Endothelial cell of umbilical vein (primary cell): ENCODE measurements around the gene SERPINA1. TPM values are rescaled to one million over a fixed set of nuclear protein-coding genes. Genes with fewer than 3 reads are reported as not detected.

ENCODE experiments used
- BruUV-seq: library from RNA; stranded (reverse); fragments of 400-500 nt; replicated peaks from 2 replicates; lab custom pipeline; 2021; lab: Mats Ljungman, UMichigan
- CTCF ChIA-PET: fragments of 300-600, 350-600 bp; sonication (Branson Sonifier 250); formaldehyde crosslinking; loops from one replicate; lab custom pipeline; 2021; ENCODE audit warnings: antibody characterized with exemption, inconsistent platforms; lab: Charles Lee
- POLR2A ChIA-PET: fragments of 300-600, 350-600 bp; sonication (Branson Sonifier 250); formaldehyde crosslinking; loops from one replicate; lab custom pipeline; 2021; ENCODE audit warnings: antibody characterized with exemption, inconsistent platforms; lab: Charles Lee
- DNase-seq: peaks from one replicate; pipeline ENCODE4 v3.0.0-alpha.2; 2011; ENCODE audit warnings: low read depth, low spot score
- FAIRE-seq: peaks from 2 replicates; lab custom pipeline; 2011; peaks lifted over from hg19 to GRCh38; lab: Jason Lieb, UNC
- H2AFZ ChIP-seq: 2 replicates; pipeline ENCODE4 v1.6.0; 2012; ENCODE audit warnings: low read depth, low read length, control low read depth, inconsistent platforms
- H3K27ac ChIP-seq: 2 replicates; pipeline ENCODE4 v1.5.1; 2011; ENCODE audit warnings: low read depth, mild to moderate bottlenecking, control low read depth, low read length, moderate library complexity; ENCODE audit not compliant: insufficient read depth
- H3K27me3 ChIP-seq, 2 experiments: 2 replicates each; pipeline versions ENCODE4 v1.6.0 to v1.6.1; 2011; ENCODE audit warnings: low read length in 2 of 2, mixed read lengths in 1 of 2; ENCODE audit not compliant: control insufficient read depth in 2 of 2, insufficient read depth in 2 of 2
- H3K36me3 ChIP-seq, 2 experiments: 2 replicates in 1 of 2; 3 replicates in 1 of 2; pipeline ENCODE4 v1.5.1; 2011; ENCODE audit warnings: low read length in 2 of 2, mild to moderate bottlenecking in 1 of 2, moderate library complexity in 1 of 2; ENCODE audit not compliant: control insufficient read depth in 2 of 2, insufficient read depth in 2 of 2; ENCODE audit errors: extremely low read depth in 1 of 2
- H3K4me1 ChIP-seq: 3 replicates; pipeline ENCODE4 v1.5.1; 2011; ENCODE audit warnings: mild to moderate bottlenecking, low read length; ENCODE audit not compliant: control insufficient read depth, insufficient read depth; ENCODE audit errors: extremely low read depth
- H3K4me2 ChIP-seq: 2 replicates; pipeline ENCODE4 v1.6.1; 2011; ENCODE audit warnings: low read length, control low read depth, mixed read lengths; ENCODE audit not compliant: insufficient read depth
- H3K4me3 ChIP-seq, 3 experiments: fragments of 200-600 bp in 1 of 3; sonication (generic), shearing (Covaris generic) in 1 of 3; replicated peaks in 1 of 3; 2 replicates each; pipeline ENCODE4 v1.5.1; 2011 to 2016; ENCODE audit warnings: control low read depth in 3 of 3, low read length in 3 of 3, mild to moderate bottlenecking in 2 of 3, inconsistent platforms in 1 of 3, low read depth in 1 of 3, moderate library complexity in 1 of 3; ENCODE audit not compliant: insufficient read depth in 1 of 3
- H3K79me2 ChIP-seq: 2 replicates; pipeline ENCODE4 v1.6.0; 2012; ENCODE audit warnings: low read length, inconsistent platforms; ENCODE audit not compliant: control insufficient read depth, insufficient read depth
- H3K9ac ChIP-seq: replicated peaks from 2 replicates; pipeline ENCODE3; 2011; ENCODE audit warnings: low read length, control low read depth; ENCODE audit not compliant: insufficient read depth; ENCODE audit errors: extremely low read depth
- H3K9me1 ChIP-seq: replicated peaks from 3 replicates; pipeline ENCODE4 v1.6.0; 2011; ENCODE audit warnings: mild to moderate bottlenecking, low read length; ENCODE audit not compliant: control insufficient read depth, insufficient read depth; ENCODE audit errors: extremely low read depth
- H3K9me3 ChIP-seq: replicated peaks from 2 replicates; pipeline ENCODE4 v1.5.1; 2012; ENCODE audit warnings: low read length, inconsistent platforms; ENCODE audit not compliant: control insufficient read depth, insufficient read depth
- H4K20me1 ChIP-seq: replicated peaks from 2 replicates; pipeline ENCODE3; 2011; ENCODE audit warnings: mild to moderate bottlenecking, low read length; ENCODE audit not compliant: control insufficient read depth, insufficient read depth; ENCODE audit errors: extremely low read depth
- CTCF ChIP-seq, 2 donors: IDR thresholded peaks; 1 replicate in 1 of 2; 2 replicates in 1 of 2; pipeline ENCODE4 v1.5.1; 2011; ENCODE audit warnings: low read length in 2 of 2, mild to moderate bottlenecking in 2 of 2, moderate library complexity in 2 of 2, control low read depth in 1 of 2, inconsistent platforms in 1 of 2, low read depth in 1 of 2; ENCODE audit not compliant: insufficient read depth in 1 of 2; ENCODE audit errors: extremely low read depth in 1 of 2
- EZH2 ChIP-seq: IDR thresholded peaks from 2 replicates; pipeline ENCODE4 v1.6.1; 2012; ENCODE audit warnings: borderline replicate concordance, low read depth, mild to moderate bottlenecking, moderate library complexity, low read length, inconsistent platforms; ENCODE audit not compliant: severe bottlenecking
- FOS ChIP-seq: IDR thresholded peaks from 2 replicates; pipeline ENCODE4 v1.6.1; 2011; ENCODE audit warnings: mild to moderate bottlenecking, low read length, moderate library complexity, borderline replicate concordance; ENCODE audit not compliant: insufficient read depth
- GATA2 ChIP-seq: IDR thresholded peaks from 2 replicates; pipeline ENCODE4 v1.7.0; 2011; ENCODE audit warnings: low read depth, mild to moderate bottlenecking, moderate library complexity, mixed read lengths, low read length; ENCODE audit not compliant: insufficient read length, insufficient read depth
- JUN ChIP-seq: IDR thresholded peaks from 2 replicates; pipeline ENCODE4 v1.6.1; 2011; ENCODE audit warnings: borderline replicate concordance, low read depth; ENCODE audit not compliant: insufficient read length, insufficient read depth
- MYC ChIP-seq: IDR thresholded peaks from one replicate; pipeline ENCODE4 v1.6.1; 2011; ENCODE audit warnings: mild to moderate bottlenecking, low read depth, low read length
- POLR2A ChIP-seq: IDR thresholded peaks from 2 replicates; pipeline ENCODE4 v1.6.1; 2012; ENCODE audit warnings: low read depth, mild to moderate bottlenecking, control low read depth, low read length
- POLR2AphosphoS5 ChIP-seq: IDR thresholded peaks from 2 replicates; pipeline ENCODE4 v1.6.1; 2012; ENCODE audit warnings: low read depth, mild to moderate bottlenecking, control low read depth, low read length, moderate library complexity; ENCODE audit not compliant: insufficient read depth
- dilution Hi-C: fragments of 300-500 bp; cut with MboI; formaldehyde crosslinking; loops from one replicate; pipeline ENCODE4 v1.15.0; 2019; ENCODE audit warnings: low sequenced_read_pairs; ENCODE audit not compliant: extremely low pct_ligation_motif_present
- intact Hi-C: fragments of 100-400 bp; cut with micrococcal nuclease; formaldehyde crosslinking; loops from one replicate; pipeline ENCODE4 v1.10.0; 2022
- polyA plus RNA-seq, 4 experiments: library from polyadenylated mRNA; depleted of rRNA in 3 of 4; stranded (reverse) in 3 of 4; unstranded in 1 of 4; fragments of >200 nt; gene quantifications; 2 replicates each; pipeline versions ENCODE4 v1.2.1 to v1.2.3, GENCODE V29; 2011 to 2012; ENCODE audit warnings: missing spikeins in 1 of 4
- total RNA-seq: library from RNA; stranded (reverse); gene quantifications from 2 replicates; pipeline ENCODE4 v1.2.3, GENCODE V29; 2021
- TF ChIP-seq, protein P1 (sequence below): IDR thresholded peaks from 2 replicates; pipeline ENCODE4 v1.6.1; 2011; ENCODE audit not compliant: insufficient read depth, insufficient read length

SERPINA1 gene
- total and polyA plus RNA-seq, 2 donors (not counting 3 experiments of a cell fraction or from before 2014, with no cell fraction given): not detected

DNA sequence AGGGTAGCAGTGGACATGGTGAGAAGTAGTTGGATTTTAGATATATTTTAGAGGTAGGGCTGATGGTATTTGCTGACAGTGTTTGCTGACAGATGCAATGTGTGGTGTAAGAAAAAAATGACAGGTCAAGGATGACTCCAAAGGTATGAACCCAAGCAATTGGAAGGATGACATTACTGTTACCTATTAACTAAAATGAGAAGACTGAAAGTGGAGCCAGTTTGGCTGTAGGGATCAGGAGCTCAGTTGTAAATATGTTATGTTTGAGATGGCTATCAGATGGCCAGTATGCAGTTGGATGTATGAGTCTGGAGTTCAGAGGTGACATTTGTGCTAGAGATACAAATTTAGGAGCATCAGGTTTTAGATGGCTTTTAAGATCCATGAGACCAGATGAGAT is 47.9 kb downstream of the SERPINA1 start:
- no peaks in the 10 kb centered on the region for H3K79me2 ChIP-seq
- dilution Hi-C loops: no loop called here
- no peak for TF ChIP-seq POLR2AphosphoS5
- no peak for TF ChIP-seq JUN
- TF ChIP-seq, protein P1, sequence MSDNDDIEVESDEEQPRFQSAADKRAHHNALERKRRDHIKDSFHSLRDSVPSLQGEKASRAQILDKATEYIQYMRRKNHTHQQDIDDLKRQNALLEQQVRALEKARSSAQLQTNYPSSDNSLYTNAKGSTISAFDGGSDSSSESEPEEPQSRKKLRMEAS: no peak
- no peak for TF ChIP-seq POLR2A
- no peak for TF ChIP-seq FOS
- TF ChIP-seq GATA2: no peak
- TF ChIP-seq CTCF (IDR thresholded peaks at IDR 0.05; ENCODE audit: extremely low read depth in 1 of 2, insufficient read depth in 1 of 2, low read depth in 1 of 2, low read length in 2 of 2): no peak
- no peak for TF ChIP-seq MYC
- no peak for TF ChIP-seq EZH2
- no peaks in the 10 kb centered on the region for H3K9me1 ChIP-seq
- ChIA-PET POLR2A (no interaction called here), CTCF (no interaction called here)
- no peaks in the 10 kb centered on the region for H3K9me3 ChIP-seq
- FAIRE-seq (no peak), DNase-seq (no peak)
- H3K4me3 ChIP-seq: no peak overlapping the region
- no peak overlapping the region for H3K27ac ChIP-seq
- H3K4me2 ChIP-seq: no peak overlapping the region
- BruUV-seq: no TSS peak
- no peak overlapping the region for H3K9ac ChIP-seq
- H2AFZ ChIP-seq: no peak overlapping the region
- H3K36me3 ChIP-seq: no peaks in the 10 kb centered on the region
- no peaks in the 10 kb centered on the region for H3K27me3 ChIP-seq
- no peaks in the 10 kb centered on the region for H4K20me1 ChIP-seq
- H3K4me1 ChIP-seq: no peaks in the 10 kb centered on the region
- intact Hi-C loops: no loop called here
